ENCODE data around the gene MRPL12.
A peak's percentile ranks its signal among the peaks of the same experiment; 100 is the strongest.

Gene MRPL12

GRCh38 chr17:81701288-81702071, 1.7 kb upstream of the MRPL12 start:
- DNase-seq, result no peak

- no peak for DNase-seq
These were observed 834 bp downstream of the MRPL12 start for GRCh38 chr17:81703747-81704654.

- DNase-seq, result no peak
These were observed 2.5 kb downstream of the MRPL12 start for GRCh38 chr17:81705518-81706231.

- no peak for DNase-seq
These were observed 3.1 kb downstream of the MRPL12 start for GRCh38 chr17:81706232-81706611.

GRCh38 chr17:81706757-81707624, 3.8 kb downstream of the MRPL12 start:
- DNase-seq, result no peak

- DNase-seq, result no peak
These were observed 4.8 kb downstream of the MRPL12 start for GRCh38 chr17:81707725-81708646.

- no peak for DNase-seq
These were observed 5.6 kb downstream of the MRPL12 start for GRCh38 chr17:81708739-81709185.

GRCh38 chr17:81710514-81711308, 7.5 kb downstream of the MRPL12 start:
- DNase-seq, result peak in 1 of 51 donors; percentile 18

- DNase-seq, result peak in 44 of 51 donors; percentile 26 to 86 (median 62)
These were observed 8.8 kb downstream of the MRPL12 start, which contains the start of gene SLC25A10 for GRCh38 chr17:81711814-81712467. Gene SLC25A10, plus strand, starts transcription at chr17:81712284. Its CDS starts 143 bp downstream, at chr17:81712427.

- DNase-seq, result peak in 6 of 51 donors; percentile 16 to 52 (median 29)
These were observed 9.4 kb downstream of the MRPL12 start for GRCh38 chr17:81712468-81713003.

- DNase-seq, result peak in 4 of 51 donors; percentile 16 to 52 (median 22)
These were observed 9.9 kb downstream of the MRPL12 start for GRCh38 chr17:81713004-81713555.

- no peak for DNase-seq
These were observed 10.6 kb downstream of the MRPL12 start for GRCh38 chr17:81713556-81714411.

- no peak for DNase-seq
These were observed 11.4 kb downstream of the MRPL12 start for GRCh38 chr17:81714412-81715106.

- DNase-seq, result no peak
These were observed 12.1 kb downstream of the MRPL12 start for GRCh38 chr17:81715107-81715871.
